ENCODE data around the gene OCRL. TPM values are rescaled to one million over a fixed set of nuclear protein-coding genes. Genes with fewer than 3 reads are reported as not detected.
A peak's percentile ranks its signal among the peaks of the same experiment; 100 is the strongest.

The OCRL gene
- total RNA-seq, 1 donor from 2014 or later: 3.7 TPM

GRCh38 chrX:129600981-129601424, 60.9 kb downstream of the OCRL start:
- peaks cover 17% of the 10 kb centered on the region for H3K4me1 Mint-ChIP-seq (ENCODE audit: low read depth)
- H3K27me3 Mint-ChIP-seq (ENCODE audit: low read depth): no peaks in the 10 kb centered on the region
- no peak for DNase-seq (ENCODE audit: low spot score)
- H3K9me3 Mint-ChIP-seq: no peaks in the 10 kb centered on the region
- no peaks in the 10 kb centered on the region for H3K36me3 Mint-ChIP-seq (ENCODE audit: low read depth)
- intact Hi-C loops (cut with micrococcal nuclease): loop anchor here (10.0 kb wide), 3 partner anchors 154 to 424 kb away; no protein-coding TSS in a partner anchor
- no peak overlapping the region for H3K27ac Mint-ChIP-seq
- H3K4me3 Mint-ChIP-seq (ENCODE audit: low read depth): no peak overlapping the region

- intact Hi-C loops (cut with micrococcal nuclease): loop anchor here (1.0 to 10.0 kb wide), 6 partner anchors 120 to 453 kb away; partner anchors contain the start of gene UTP14A
- H3K4me3 Mint-ChIP-seq (ENCODE audit: low read depth): no peak overlapping the region
- H3K27ac Mint-ChIP-seq: peak overlapping the region; percentile 2
- H3K27me3 Mint-ChIP-seq (ENCODE audit: low read depth): peaks cover 3% of the 10 kb centered on the region
- DNase-seq (ENCODE audit: low spot score): peak; percentile 10
- peaks cover 19% of the 10 kb centered on the region for H3K4me1 Mint-ChIP-seq (ENCODE audit: low read depth)
- H3K36me3 Mint-ChIP-seq (ENCODE audit: low read depth): no peaks in the 10 kb centered on the region
- H3K9me3 Mint-ChIP-seq: no peaks in the 10 kb centered on the region
Measured at GRCh38 chrX:129606918-129607317, 66.9 kb downstream of the OCRL start.

GRCh38 chrX:129608496-129608895, 68.4 kb downstream of the OCRL start:
- H3K27me3 Mint-ChIP-seq (ENCODE audit: low read depth): peaks cover 3% of the 10 kb centered on the region
- no peak overlapping the region for H3K27ac Mint-ChIP-seq
- H3K4me3 Mint-ChIP-seq (ENCODE audit: low read depth): no peak overlapping the region
- intact Hi-C loops (cut with micrococcal nuclease): loop anchor here (5.0 to 10.0 kb wide), 4 partner anchors 146 to 416 kb away; partner anchors contain the start of gene UTP14A
- peaks cover 19% of the 10 kb centered on the region for H3K4me1 Mint-ChIP-seq (ENCODE audit: low read depth)
- H3K9me3 Mint-ChIP-seq: no peaks in the 10 kb centered on the region
- no peaks in the 10 kb centered on the region for H3K36me3 Mint-ChIP-seq (ENCODE audit: low read depth)
- no peak for DNase-seq (ENCODE audit: low spot score)

GRCh38 chrX:129609395-129609794, 69.3 kb downstream of the OCRL start:
- Mint-ChIP-seq H3K27ac (no peak overlapping the region), H3K4me1 (ENCODE audit: low read depth) (peaks cover 18% of the 10 kb centered on the region), H3K9me3 (no peaks in the 10 kb centered on the region), H3K4me3 (ENCODE audit: low read depth) (no peak overlapping the region), H3K36me3 (ENCODE audit: low read depth) (no peaks in the 10 kb centered on the region), H3K27me3 (ENCODE audit: low read depth) (peaks cover 3% of the 10 kb centered on the region)
- intact Hi-C loops (cut with micrococcal nuclease): loop anchor here (5.0 to 10.0 kb wide), 4 partner anchors 145 to 415 kb away; partner anchors contain the start of gene UTP14A
- no peak for DNase-seq (ENCODE audit: low spot score)

- no peak for DNase-seq (ENCODE audit: low spot score)
- H3K27ac Mint-ChIP-seq: no peak overlapping the region
- peaks cover 3% of the 10 kb centered on the region for H3K27me3 Mint-ChIP-seq (ENCODE audit: low read depth)
- intact Hi-C loops (cut with micrococcal nuclease): no loop called here
- peaks cover 8% of the 10 kb centered on the region for H3K4me1 Mint-ChIP-seq (ENCODE audit: low read depth)
- no peak overlapping the region for H3K4me3 Mint-ChIP-seq (ENCODE audit: low read depth)
- no peaks in the 10 kb centered on the region for H3K36me3 Mint-ChIP-seq (ENCODE audit: low read depth)
- no peaks in the 10 kb centered on the region for H3K9me3 Mint-ChIP-seq
Measured at GRCh38 chrX:129612396-129612795, 72.3 kb downstream of the OCRL start.

GRCh38 chrX:129613596-129613995, 73.5 kb downstream of the OCRL start:
- Mint-ChIP-seq H3K27ac (no peak overlapping the region), H3K27me3 (ENCODE audit: low read depth) (peaks cover 3% of the 10 kb centered on the region), H3K4me1 (ENCODE audit: low read depth) (peaks cover 8% of the 10 kb centered on the region), H3K4me3 (ENCODE audit: low read depth) (no peak overlapping the region), H3K9me3 (no peaks in the 10 kb centered on the region), H3K36me3 (ENCODE audit: low read depth) (no peaks in the 10 kb centered on the region)
- no peak for DNase-seq (ENCODE audit: low spot score)
- intact Hi-C loops (cut with micrococcal nuclease): no loop called here

- Mint-ChIP-seq H3K4me3 (ENCODE audit: low read depth) (no peak overlapping the region), H3K27me3 (ENCODE audit: low read depth) (peaks cover 1% of the 10 kb centered on the region), H3K4me1 (ENCODE audit: low read depth) (peaks cover 8% of the 10 kb centered on the region), H3K27ac (no peak overlapping the region), H3K9me3 (no peaks in the 10 kb centered on the region), H3K36me3 (ENCODE audit: low read depth) (no peaks in the 10 kb centered on the region)
- intact Hi-C loops (cut with micrococcal nuclease): no loop called here
- DNase-seq (ENCODE audit: low spot score): no peak
Measured at GRCh38 chrX:129614481-129615255, 74.6 kb downstream of the OCRL start.

GRCh38 chrX:129617420-129617819, 77.4 kb downstream of the OCRL start:
- no peak overlapping the region for H3K4me3 Mint-ChIP-seq (ENCODE audit: low read depth)
- intact Hi-C loops (cut with micrococcal nuclease): no loop called here
- no peak overlapping the region for H3K27ac Mint-ChIP-seq
- H3K27me3 Mint-ChIP-seq (ENCODE audit: low read depth): peaks cover 1% of the 10 kb centered on the region
- no peaks in the 10 kb centered on the region for H3K36me3 Mint-ChIP-seq (ENCODE audit: low read depth)
- no peak for DNase-seq (ENCODE audit: low spot score)
- no peaks in the 10 kb centered on the region for H3K9me3 Mint-ChIP-seq
- peaks cover 8% of the 10 kb centered on the region for H3K4me1 Mint-ChIP-seq (ENCODE audit: low read depth)

- no peak for DNase-seq (ENCODE audit: low spot score)
- no peak overlapping the region for H3K27ac Mint-ChIP-seq
Measured at GRCh38 chrX:129618997-129619396, 78.9 kb downstream of the OCRL start.

GRCh38 chrX:129622757-129623301, 82.8 kb downstream of the OCRL start:
- no peak for DNase-seq (ENCODE audit: low spot score)
- Mint-ChIP-seq H3K4me1 (ENCODE audit: low read depth) (peaks cover 14% of the 10 kb centered on the region), H3K27me3 (ENCODE audit: low read depth) (peaks cover 6% of the 10 kb centered on the region), H3K36me3 (ENCODE audit: low read depth) (no peaks in the 10 kb centered on the region), H3K27ac (no peak overlapping the region), H3K9me3 (no peaks in the 10 kb centered on the region), H3K4me3 (ENCODE audit: low read depth) (no peak overlapping the region)
- intact Hi-C loops (cut with micrococcal nuclease): no loop called here

More at GRCh38 chrX:129618997-129619396, 78.9 kb downstream of the OCRL start:
- intact Hi-C loops (cut with micrococcal nuclease): no loop called here
- H3K36me3 Mint-ChIP-seq (ENCODE audit: low read depth): no peaks in the 10 kb centered on the region
- no peaks in the 10 kb centered on the region for H3K9me3 Mint-ChIP-seq
- peaks cover 7% of the 10 kb centered on the region for H3K4me1 Mint-ChIP-seq (ENCODE audit: low read depth)
- peaks cover 4% of the 10 kb centered on the region for H3K27me3 Mint-ChIP-seq (ENCODE audit: low read depth)
- H3K4me3 Mint-ChIP-seq (ENCODE audit: low read depth): no peak overlapping the region

- DNase-seq (ENCODE audit: low spot score): no peak
- H3K36me3 Mint-ChIP-seq (ENCODE audit: low read depth): no peaks in the 10 kb centered on the region
- H3K4me3 Mint-ChIP-seq (ENCODE audit: low read depth): no peak overlapping the region
- H3K9me3 Mint-ChIP-seq: no peaks in the 10 kb centered on the region
- peaks cover 14% of the 10 kb centered on the region for H3K4me1 Mint-ChIP-seq (ENCODE audit: low read depth)
- intact Hi-C loops (cut with micrococcal nuclease): no loop called here
- no peak overlapping the region for H3K27ac Mint-ChIP-seq
- H3K27me3 Mint-ChIP-seq (ENCODE audit: low read depth): peaks cover 8% of the 10 kb centered on the region
Measured at GRCh38 chrX:129626026-129626425, 86.0 kb downstream of the OCRL start.

GRCh38 chrX:129629837-129630236, 89.8 kb downstream of the OCRL start:
- Mint-ChIP-seq H3K27ac (no peak overlapping the region), H3K36me3 (ENCODE audit: low read depth) (no peaks in the 10 kb centered on the region), H3K9me3 (no peaks in the 10 kb centered on the region), H3K27me3 (ENCODE audit: low read depth) (peaks cover 3% of the 10 kb centered on the region), H3K4me1 (ENCODE audit: low read depth) (peaks cover 10% of the 10 kb centered on the region), H3K4me3 (ENCODE audit: low read depth) (no peak overlapping the region)
- intact Hi-C loops (cut with micrococcal nuclease): no loop called here
- DNase-seq (ENCODE audit: low spot score): no peak

- Mint-ChIP-seq H3K9me3 (no peaks in the 10 kb centered on the region), H3K27me3 (ENCODE audit: low read depth) (peaks cover 3% of the 10 kb centered on the region), H3K27ac (no peak overlapping the region), H3K36me3 (ENCODE audit: low read depth) (no peaks in the 10 kb centered on the region), H3K4me1 (ENCODE audit: low read depth) (no peaks in the 10 kb centered on the region), H3K4me3 (ENCODE audit: low read depth) (no peak overlapping the region)
- DNase-seq (ENCODE audit: low spot score): no peak
- intact Hi-C loops (cut with micrococcal nuclease): no loop called here
Measured at GRCh38 chrX:129631849-129632248, 91.8 kb downstream of the OCRL start.
